Ishikawa (cell line): Measurements from ENCODE around the gene ERBB3.
A peak's percentile ranks its signal among the peaks of the same experiment; 100 is the strongest.

Experiments
- CEBPB ChIP-seq: IDR thresholded peaks from 2 replicates; pipeline ENCODE4 v1.6.1; 2012
- CREB1 ChIP-seq: IDR thresholded peaks from 2 replicates; pipeline ENCODE4 v1.6.1; 2012; ENCODE audit warnings: low read depth
- EGR1 ChIP-seq: IDR thresholded peaks from 2 replicates; pipeline ENCODE4 v1.6.1; 2012
- EP300 ChIP-seq: IDR thresholded peaks from 2 replicates; pipeline ENCODE4 v1.6.1; 2012; ENCODE audit warnings: borderline replicate concordance
- FOXM1 ChIP-seq: IDR thresholded peaks from 2 replicates; pipeline ENCODE4 v1.6.1; 2012; ENCODE audit warnings: low read depth, borderline replicate concordance
- MAX ChIP-seq: IDR thresholded peaks from 2 replicates; pipeline ENCODE4 v1.6.1; 2012
- NFIC ChIP-seq: IDR thresholded peaks from 2 replicates; pipeline ENCODE4 v1.6.1; 2012
- RAD21 ChIP-seq: IDR thresholded peaks from 2 replicates; pipeline ENCODE4 v1.6.1; 2012; ENCODE audit warnings: low read depth
- REST ChIP-seq: IDR thresholded peaks from 2 replicates; pipeline ENCODE4 v1.6.1; 2012; ENCODE audit warnings: low read depth, mild to moderate bottlenecking
- TAF1 ChIP-seq: IDR thresholded peaks from 2 replicates; pipeline ENCODE4 v1.6.1; 2012; ENCODE audit warnings: low read depth, mild to moderate bottlenecking
- TCF12 ChIP-seq: IDR thresholded peaks from 2 replicates; pipeline ENCODE4 v1.6.1; 2012; ENCODE audit warnings: low read depth
- TEAD4 ChIP-seq: IDR thresholded peaks from 2 replicates; pipeline ENCODE4 v1.6.1; 2012
- YY1 ChIP-seq: IDR thresholded peaks from 2 replicates; pipeline ENCODE4 v1.6.1; 2012; ENCODE audit warnings: low read depth
- ZBTB7A ChIP-seq: IDR thresholded peaks from 2 replicates; pipeline ENCODE4 v1.6.1; 2012; ENCODE audit warnings: low read depth
- TF ChIP-seq, protein P1 (sequence below): IDR thresholded peaks from 2 replicates; pipeline ENCODE4 v1.6.1; 2012

ERBB3 gene

GRCh38 chr12:56071648-56072047 is 8.3 kb upstream of the ERBB3 start:
- no peak for TF ChIP-seq YY1
- TF ChIP-seq NFIC: no peak
- TF ChIP-seq, protein P1, sequence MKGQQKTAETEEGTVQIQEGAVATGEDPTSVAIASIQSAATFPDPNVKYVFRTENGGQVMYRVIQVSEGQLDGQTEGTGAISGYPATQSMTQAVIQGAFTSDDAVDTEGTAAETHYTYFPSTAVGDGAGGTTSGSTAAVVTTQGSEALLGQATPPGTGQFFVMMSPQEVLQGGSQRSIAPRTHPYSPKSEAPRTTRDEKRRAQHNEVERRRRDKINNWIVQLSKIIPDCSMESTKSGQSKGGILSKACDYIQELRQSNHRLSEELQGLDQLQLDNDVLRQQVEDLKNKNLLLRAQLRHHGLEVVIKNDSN: no peak
- TF ChIP-seq ZBTB7A: no peak
- no peak for TF ChIP-seq TAF1
- TF ChIP-seq REST: no peak
- TF ChIP-seq FOXM1: no peak
- no peak for TF ChIP-seq TCF12
- no peak for TF ChIP-seq TEAD4
- TF ChIP-seq EGR1: no peak
- no peak for TF ChIP-seq RAD21
- no peak for TF ChIP-seq CEBPB
- no peak for TF ChIP-seq EP300
- no peak for TF ChIP-seq MAX
- no peak for TF ChIP-seq CREB1

DNA sequence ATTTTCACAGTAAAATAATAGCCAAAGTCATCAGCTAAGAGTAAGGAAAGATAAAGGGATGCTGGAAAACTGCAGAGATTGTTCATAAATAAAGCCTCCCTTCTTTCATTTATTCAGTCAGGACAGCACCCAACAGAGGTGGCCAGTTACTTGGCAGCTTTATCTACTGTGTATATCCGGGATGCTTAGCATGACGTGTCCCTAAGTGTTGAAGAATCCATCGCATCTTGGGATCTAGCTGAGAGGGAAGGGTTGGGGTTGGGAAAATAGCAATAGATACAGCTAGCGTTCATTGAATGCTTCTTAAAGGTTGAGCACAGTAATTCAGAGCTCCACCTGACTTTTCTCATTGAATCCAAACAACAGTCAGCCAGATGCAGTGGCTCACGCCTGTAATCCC is 5.6 kb upstream of the ERBB3 start:
- TF ChIP-seq, protein P1: no peak
- TF ChIP-seq TEAD4 (no peak), EGR1 (no peak), YY1 (no peak), REST (no peak), NFIC (no peak), FOXM1 (no peak), TCF12 (no peak), CEBPB (no peak), MAX (no peak), RAD21 (no peak), TAF1 (no peak), ZBTB7A (no peak), EP300 (no peak), CREB1 (no peak)

DNA sequence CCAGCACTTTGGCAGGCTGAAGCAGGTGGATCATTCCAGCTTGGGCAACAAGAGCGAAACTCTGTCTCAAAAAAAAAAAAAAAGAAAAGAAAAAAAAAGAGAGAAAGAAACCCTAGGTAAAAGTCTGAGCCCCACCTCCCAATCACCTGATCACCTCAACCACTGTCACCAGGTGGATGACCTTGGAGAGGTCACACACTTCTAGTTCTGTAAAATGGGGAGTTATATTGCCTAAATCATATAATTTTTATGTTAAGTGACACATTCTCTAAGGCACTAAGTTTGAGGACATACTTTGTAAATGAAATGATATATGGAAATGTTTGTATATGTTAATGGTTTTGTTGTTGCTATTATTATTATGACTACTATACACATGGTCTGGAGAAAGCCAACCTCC is 1.5 kb upstream of the ERBB3 start:
- TF ChIP-seq, protein P1: no peak
- TF ChIP-seq TEAD4: no peak
- TF ChIP-seq FOXM1: no peak
- TF ChIP-seq CEBPB: no peak
- TF ChIP-seq RAD21: no peak
- TF ChIP-seq YY1: no peak
- TF ChIP-seq EP300: no peak
- no peak for TF ChIP-seq ZBTB7A
- TF ChIP-seq TCF12: no peak
- no peak for TF ChIP-seq CREB1
- no peak for TF ChIP-seq NFIC
- TF ChIP-seq REST: no peak
- TF ChIP-seq EGR1: no peak

- 0 out of 2 replicates have a peak, but pooled peaks have one; percentile 6 for TF ChIP-seq NFIC
- TF ChIP-seq CREB1: no peak
- peak; percentile 74 for TF ChIP-seq RAD21
- no peak; the same call in 1 of the 2 replicates for TF ChIP-seq YY1
- TF ChIP-seq EGR1: no peak
- no peak for TF ChIP-seq EP300
- no peak for TF ChIP-seq CEBPB
- no peak; the same call in 1 of the 2 replicates for TF ChIP-seq FOXM1
- no peak for TF ChIP-seq ZBTB7A
- TF ChIP-seq TEAD4: peak; percentile 42; the same call in 1 of the 2 replicates
- peak; percentile 33; the same call in 1 of the 2 replicates for TF ChIP-seq TCF12
- TF ChIP-seq, protein P1: no peak; the same call in 1 of the 2 replicates
- peak; percentile 50 for TF ChIP-seq TAF1
- peak; percentile 39; the same call in 1 of the 2 replicates for TF ChIP-seq MAX
- no peak for TF ChIP-seq REST
Measured at GRCh38 chr12:56078931-56079722, 838 bp upstream of the ERBB3 start.
